GM21619 (cell line): Measurements from ENCODE around the gene RPL35A.
A peak's percentile ranks its signal among the peaks of the same experiment; 100 is the strongest.
"Not testable (repeated sequence)": the region's sequence is repeated elsewhere in the genome, so short reads cannot be mapped to it uniquely, and the experiment has no call there.

ENCODE experiments used
- ATAC-seq: cut with Tn5 transposase; IDR thresholded peaks from one replicate; pipeline ENCODE4 v1.9.1; 2021; ENCODE audit not compliant: unreplicated experiment

RPL35A gene

GRCh38 chr3:197949778-197950676, at the start of gene RPL35A:
TSS of gene RPL35A (plus strand) at chr3:197950190. CDS start at chr3:197950968, 778 bp downstream.
- peak; percentile 92 for ATAC-seq

DNA sequence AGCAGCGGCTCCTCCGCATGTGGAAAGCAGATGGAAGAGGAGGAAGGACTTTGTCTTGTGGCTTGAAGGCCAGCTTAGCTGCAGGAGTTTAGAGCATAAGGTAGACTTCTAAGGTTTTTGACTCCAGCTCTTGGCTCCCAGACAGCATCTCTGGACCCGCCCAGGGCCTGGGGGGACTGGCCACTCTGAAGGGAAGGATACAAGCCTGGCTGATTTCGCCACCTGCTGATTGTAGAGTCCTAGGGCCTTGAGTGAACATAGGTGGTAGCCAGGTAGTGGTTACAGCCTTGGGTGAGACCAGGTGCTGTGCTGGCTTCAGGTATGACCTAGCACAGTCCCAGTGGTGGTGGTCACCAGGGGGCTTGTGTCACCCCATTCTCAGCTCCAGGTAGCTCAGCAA, 48.4 kb upstream of the RPL35A start:
- ATAC-seq, result no peak

DNA sequence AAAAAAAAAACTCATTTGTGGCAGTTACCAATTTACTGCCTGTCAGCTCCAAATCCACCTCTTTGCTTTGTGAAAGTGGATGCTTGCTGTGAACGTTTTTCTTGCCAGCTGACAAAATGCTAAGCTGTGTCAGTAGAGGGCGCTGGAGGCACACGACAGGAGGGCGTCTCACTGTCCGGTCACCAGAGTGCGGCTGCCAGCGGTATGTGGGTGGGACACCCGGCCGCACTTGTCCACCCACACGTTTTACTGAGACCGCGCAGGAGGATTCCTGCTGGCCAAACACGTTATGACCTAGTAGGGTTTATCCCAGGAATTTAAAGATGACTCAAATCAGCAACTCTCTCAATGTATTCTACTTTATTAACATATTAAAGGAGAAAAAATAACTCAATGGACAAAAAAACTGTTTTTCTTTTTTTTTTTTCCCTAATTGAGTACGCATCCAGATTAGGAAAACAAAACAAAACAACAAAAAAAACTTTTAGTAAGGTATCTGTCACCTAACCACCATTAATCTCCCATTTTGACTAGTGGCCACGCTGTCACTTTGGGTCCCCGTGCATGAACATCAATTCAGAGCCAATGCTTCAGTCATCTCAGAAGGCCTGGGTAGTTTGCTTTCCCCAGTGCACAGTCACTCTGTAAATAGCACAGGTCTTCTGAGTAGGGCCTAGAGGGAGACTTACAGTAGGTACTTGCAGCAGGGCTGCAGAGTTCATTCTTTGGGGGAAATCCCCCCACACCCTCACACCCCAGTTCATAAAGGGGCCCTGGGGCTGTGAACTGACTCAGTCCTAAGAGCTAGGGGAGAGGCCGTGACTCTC, 43.8 kb upstream of the RPL35A start:
- ATAC-seq, result peak; percentile 92

GRCh38 chr3:197906850-197907187, 43.2 kb upstream of the RPL35A start:
- ATAC-seq, result no peak

GRCh38 chr3:197907196-197907595, 42.8 kb upstream of the RPL35A start:
- no peak for ATAC-seq

- ATAC-seq, result not testable (repeated sequence)
Observed at GRCh38 chr3:197908550-197908949, 41.4 kb upstream of the RPL35A start.

DNA sequence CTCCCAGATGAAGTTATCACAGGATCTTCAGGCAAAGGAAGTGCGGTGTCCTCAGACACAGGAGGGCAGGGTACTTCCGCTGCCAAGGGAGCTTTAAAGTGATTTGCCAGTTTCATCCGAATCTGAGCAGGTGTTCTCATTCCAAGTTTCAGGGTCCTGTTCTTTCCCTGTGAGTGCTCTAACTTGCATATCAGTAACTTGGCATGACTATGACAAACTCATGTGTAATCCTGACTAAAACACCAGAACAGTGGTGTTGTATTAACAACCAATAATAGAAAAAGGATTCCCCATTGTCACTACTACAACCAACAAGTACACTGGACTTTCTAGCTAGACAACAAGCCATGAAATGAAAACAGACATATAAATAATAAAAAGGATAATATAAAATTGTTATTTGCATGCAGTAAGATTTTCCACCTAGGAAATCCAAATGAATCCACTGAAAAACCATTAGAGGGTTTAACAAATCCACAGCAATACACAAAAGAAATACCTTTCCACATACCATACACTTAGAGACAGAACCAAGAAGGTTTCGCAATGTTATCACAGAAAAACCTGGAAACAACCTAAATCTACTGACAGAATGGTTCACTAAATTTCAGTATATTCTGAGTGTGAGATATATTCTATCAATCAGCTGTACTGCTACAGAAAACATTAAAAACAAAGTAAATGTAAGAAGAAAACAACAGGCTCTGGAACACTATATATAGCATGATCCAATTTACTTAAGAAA, 40.9 kb upstream of the RPL35A start:
- no peak for ATAC-seq

GRCh38 chr3:197912741-197913476, 37.1 kb upstream of the RPL35A start:
- no peak for ATAC-seq

DNA sequence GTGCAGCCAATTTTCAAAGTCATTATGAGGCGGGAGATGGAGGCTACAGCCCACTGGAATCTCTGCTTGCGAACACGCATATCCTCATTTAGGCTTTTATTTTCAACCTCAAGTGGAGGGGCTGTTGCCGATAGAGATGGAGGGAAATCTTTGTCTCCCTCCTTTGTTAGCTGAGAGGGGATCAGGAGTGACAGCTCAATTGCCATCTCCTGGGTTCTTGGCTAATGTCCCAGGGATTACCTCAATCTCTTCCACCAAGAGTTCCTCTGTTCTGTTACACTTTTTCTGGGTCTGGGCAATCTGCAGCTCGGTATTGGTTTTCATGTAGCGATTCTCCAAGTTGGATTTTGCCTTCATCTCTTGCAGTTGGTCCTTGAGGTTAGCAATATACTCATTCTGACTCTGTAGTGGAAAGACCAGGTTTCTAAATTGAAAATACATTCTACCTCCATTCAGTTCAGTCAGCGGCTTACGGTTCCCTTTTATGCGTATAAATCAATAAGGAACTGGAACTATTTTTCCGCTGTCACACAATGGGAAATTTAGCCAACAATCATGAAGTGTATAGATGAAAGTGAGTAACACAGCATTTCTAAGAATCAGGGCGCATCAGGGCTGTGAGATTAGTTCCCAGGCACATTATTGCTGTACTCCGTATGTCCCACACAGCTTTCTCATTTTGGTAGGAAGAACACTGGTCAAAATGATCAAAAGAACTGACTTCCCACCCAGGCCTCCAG, 36.2 kb upstream of the RPL35A start:
- ATAC-seq, result no peak

DNA sequence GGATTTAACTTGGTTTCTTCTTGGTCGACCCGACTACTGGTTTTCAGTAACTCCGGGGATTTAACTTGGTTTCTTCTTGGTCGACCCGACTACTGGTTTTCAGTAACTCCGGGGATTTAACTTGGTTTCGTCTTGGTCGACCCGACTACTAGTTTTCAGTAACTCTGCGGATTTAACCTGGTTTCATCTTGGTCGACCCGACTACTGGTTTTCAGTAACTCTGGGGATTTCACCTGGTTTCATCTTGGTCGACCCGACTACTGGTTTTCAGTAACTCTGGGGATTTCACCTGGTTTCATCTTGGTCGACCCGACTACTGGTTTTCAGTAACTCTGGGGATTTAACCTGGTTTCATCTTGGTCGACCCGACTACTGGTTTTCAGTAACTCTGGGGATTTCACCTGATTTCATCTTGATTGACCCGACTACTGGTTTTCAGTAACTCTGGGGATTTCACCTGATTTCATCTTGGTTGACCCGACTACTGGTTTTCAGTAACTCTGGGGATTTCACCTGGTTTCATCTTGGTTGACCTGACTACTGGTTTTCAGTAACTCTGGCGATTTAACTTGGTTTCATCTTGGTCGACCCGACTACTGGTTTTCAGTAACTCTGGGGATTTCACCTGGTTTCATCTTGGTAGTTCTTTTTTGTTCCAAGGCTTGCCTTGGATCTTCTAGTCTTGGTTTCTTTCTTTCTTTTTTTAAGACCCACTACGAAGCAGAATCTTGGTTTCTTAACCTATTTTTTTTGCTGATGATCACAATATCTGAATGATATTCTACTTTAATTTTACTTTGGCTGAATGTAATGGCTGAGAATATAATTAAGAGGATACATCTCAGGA, 28.3 kb upstream of the RPL35A start:
- ATAC-seq, result not testable (repeated sequence)

DNA sequence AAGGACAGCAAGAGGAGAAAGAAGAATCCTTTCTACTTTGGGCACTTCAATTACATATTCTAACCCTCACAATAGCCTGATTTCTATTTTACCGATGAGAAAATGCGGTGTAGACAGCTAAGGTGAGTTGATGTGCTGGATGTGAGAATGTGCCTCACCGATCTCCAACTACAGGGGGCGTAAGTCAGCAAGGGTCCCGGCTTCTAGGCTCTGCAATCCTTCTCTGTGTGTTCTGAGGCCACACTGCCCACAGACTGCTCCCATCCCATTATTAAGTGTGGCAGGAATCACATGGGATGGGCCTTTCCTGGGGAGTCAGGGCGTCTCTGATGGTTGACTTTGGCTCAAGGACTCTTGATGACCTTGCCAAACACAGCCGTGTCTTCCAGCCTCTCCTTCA, 23.6 kb upstream of the RPL35A start:
- no peak for ATAC-seq

- not testable (repeated sequence) for ATAC-seq
Observed at GRCh38 chr3:197927578-197927977, 22.4 kb upstream of the RPL35A start.

GRCh38 chr3:197936819-197937384, 13.1 kb upstream of the RPL35A start:
- ATAC-seq, result no peak

DNA sequence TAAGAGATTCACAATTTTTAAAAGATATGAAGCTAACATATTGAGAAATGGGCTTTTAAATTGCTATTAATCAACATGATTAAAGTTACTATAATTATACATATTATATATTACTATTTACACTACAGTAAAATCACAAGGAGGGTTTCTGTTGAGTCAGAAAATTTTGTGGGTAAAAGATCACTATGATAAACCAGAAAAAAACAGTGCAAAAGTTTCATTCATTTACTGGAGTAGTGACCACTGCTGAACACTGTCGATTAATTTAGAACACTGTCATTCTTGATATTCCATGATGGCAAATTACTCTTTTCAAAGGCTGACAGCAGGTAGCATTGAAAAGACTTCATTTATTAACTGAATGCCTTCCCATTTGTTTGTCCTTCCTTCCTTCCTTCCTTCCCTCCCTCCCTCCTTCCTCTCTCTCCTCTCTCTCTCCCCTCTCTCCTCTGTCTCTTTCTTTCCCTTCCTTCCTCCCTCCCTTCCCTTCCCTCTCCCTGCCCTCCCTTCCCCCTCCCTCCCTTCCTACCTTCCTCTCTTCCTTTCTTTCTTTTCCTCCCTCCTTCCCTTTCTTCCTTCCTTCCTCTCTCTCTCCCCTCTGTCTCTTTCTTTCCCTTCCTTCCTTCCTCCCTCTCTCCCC, 9.1 kb upstream of the RPL35A start:
- no peak for ATAC-seq

GRCh38 chr3:197942956-197943556, 6.9 kb upstream of the RPL35A start:
- ATAC-seq, result peak; percentile 64

DNA sequence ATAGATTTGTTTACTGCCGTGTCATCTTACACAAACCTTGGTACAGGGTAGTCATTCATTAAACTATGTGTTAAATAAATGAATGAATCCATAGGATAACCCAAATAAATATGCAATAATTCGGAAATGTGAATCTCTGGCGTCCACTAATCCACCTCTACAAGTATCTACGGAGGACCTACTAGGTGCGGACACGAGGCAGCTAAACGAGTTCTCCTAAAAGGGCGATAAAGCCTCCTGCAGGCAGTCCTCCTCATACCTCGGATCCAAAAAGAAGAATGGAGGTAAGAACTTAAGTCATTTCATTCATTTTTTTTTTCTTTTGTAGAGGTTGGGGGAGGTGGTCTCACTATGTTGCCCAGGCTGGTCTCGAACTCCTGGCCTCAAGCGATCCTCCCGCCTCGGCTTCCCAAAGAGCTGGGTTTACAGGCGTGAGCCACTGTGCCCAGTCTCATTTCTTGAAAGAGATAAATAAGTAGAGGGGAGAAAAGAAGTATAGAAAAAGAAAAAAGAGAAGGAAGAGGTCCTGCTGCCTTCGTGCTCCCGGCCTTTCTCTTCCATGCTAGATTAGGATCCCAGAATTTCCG, 706 bp upstream of the RPL35A start:
- no peak for ATAC-seq

- no peak for ATAC-seq
Observed at GRCh38 chr3:197950677-197951061, 679 bp downstream of the RPL35A start.
